Measurements from ENCODE around the gene ZSWIM5.
"Not testable (repeated sequence)": the region's sequence is repeated elsewhere in the genome, so short reads cannot be mapped to it uniquely, and the experiment has no call there.

Gene ZSWIM5

DNA sequence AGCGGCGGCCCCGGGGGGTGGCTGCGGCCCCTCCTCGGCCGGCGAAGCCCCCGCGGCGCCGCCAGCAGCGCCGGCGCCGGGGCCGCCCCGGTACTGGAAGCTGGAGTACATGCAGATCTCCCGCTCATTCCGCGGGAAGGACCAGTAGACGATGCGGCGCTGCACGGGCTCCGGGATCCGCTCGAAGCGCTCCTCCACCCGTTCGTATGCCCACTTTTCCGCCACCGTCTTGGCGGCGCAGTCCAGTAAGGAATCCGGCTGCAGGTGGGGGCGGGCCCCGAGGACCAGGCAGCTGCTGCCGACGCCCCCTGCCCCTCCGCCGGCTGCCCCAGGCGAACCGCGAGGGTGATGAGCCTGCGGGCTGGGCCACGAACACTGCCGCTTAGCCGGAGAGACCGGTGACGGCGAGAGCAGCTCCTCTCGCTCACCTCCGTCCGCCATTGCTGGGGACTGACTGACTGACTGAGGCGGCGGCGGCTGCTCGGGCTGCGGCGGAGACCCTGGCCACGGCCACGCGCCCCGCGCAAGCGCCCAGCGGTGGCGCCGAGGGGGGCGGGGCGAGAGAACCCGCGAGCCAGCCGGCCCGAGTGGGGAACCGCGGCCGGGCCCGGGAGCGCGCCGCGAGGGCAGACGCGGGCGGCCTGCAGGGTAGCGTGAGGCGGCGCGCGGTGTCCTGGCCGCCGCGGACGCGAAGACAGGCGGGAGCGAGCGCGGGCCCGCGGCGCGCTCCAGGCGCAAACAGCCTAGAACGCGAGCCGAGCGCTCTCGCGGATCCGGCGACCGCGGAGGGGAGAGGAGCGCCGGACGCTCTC lies at the start of gene ZSWIM5:
TSS of gene ZSWIM5 (minus strand) at position 696 of the 812 bp plus-strand sequence. CDS start at position 441, 255 bp downstream.
- peak; percentile 18 to 22 for DNase-seq (ENCODE audit: low read depth in 2 of 2, low spot score in 1 of 2)

DNA sequence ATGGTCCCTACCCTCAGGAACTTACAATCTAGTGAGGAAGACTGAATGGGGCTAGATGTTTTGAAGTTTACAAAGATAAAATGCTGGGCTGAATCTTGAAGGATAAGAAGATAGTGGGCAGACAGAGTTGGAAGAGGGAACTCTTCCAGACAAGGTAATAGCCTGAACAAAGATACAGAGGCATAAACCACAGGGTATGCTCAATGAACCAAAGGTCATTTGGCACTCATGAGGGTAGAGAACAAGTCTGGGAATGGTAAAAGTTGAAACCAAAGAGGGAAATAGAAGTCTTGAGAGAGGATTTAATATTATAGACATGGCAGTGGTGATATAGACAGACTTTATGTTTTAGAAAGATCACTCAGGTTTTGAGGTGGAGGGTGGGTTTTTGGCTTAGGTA lies 48.1 kb upstream of the ZSWIM5 start:
- DNase-seq (ENCODE audit: low read depth in 2 of 2, low spot score in 1 of 2) = no peak

DNA sequence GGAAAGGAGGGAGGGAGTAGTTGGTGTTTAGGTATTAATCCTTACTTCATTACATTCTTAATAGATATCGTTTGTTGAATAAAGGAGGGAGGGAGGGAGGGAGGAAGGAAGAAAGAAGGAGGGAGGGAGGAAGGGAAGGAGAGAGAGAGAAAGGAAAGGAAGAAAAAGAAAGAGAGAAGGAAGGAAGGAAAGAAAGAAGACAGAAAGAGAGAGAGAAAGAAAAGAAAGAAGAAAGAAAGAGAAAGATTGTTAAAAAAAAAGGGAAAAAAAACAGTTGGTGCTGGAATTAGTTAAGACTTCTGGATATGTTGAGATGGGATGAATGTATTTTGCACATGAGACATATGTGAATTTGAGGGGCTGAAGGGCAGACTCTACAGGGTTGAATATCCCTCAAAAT lies 44.1 kb upstream of the ZSWIM5 start:
- DNase-seq (ENCODE audit: low read depth in 2 of 2, low spot score in 1 of 2) = no peak

DNA sequence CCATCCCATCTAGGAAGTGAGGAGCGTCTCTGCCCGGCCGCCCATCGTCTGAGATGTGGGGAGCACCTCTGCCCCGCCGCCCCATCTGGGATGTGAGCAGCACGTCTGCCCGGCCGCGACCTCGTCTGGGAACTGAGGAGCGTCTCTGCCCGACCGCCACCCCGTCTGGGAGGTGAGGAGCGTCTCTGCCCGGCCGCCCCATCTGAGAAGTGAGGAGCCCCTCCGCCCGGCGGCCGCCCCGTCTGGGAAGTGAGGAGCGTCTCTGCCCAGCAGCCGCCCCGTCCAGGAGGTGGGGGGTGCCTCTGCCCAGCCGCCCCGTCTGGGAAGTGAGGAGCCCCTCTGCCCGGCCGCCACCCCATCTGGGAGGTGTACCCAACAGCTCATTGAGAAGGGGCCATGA lies 41.6 kb upstream of the ZSWIM5 start:
- not testable (repeated sequence) for DNase-seq (ENCODE audit: low read depth in 2 of 2, low spot score in 1 of 2)

DNA sequence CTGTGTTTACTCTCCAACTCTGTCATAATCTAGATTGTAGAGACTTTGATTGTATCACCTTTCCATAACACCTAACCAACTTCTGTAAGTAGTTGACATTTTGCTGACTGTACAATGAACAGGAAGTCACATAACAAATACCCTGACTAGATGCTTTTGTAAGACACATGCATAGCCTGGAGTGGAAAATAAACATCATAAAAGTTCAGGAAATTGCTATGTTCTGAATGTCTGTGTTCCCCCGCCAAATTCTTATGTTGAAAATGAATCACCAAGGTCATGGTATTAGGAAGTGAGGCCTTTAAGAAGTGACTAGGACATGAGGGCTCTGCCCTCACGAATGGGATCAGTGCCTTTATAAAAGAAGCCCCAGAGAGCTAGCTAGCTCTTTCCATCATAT lies 40.4 kb upstream of the ZSWIM5 start:
- DNase-seq (ENCODE audit: low read depth in 2 of 2, low spot score in 1 of 2) = no peak

DNA sequence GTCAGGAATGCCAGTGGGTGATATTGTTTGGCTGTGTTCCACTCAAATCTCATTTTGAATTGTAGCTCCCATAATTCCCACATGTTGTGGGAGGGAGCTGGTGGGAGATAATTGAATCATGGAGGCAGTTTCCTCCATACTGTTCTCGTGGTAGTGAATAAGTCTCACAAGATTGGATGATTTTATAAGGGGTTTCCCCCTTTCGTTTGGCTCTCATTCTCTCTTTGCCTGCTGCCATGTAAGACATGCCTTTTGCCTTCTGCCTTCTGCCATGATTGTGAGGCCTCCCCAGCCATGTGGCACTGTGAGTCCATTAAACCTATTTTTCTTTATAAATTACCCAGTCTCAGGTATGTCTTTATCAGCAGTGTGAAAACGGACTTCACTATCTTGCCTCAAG lies 40.0 kb upstream of the ZSWIM5 start:
- not testable (repeated sequence) for DNase-seq (ENCODE audit: low read depth in 2 of 2, low spot score in 1 of 2)

DNA sequence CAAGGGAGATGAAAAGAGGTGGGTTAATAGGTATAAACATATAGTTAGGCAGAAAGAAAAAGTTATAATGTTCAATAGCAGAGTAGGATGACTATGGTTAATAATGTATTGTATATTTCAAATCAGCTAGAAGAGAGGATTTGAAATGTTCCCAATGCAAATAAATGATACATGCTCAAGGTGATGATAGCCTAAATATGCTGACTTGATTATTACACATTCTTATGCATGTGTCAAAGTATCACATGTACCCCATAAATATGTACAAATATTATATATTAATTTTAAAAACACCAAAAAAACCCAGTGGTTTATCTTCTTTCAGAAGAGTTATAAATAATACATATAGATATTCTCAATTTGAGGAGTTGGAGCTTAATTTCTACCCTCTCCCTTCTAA lies 38.3 kb upstream of the ZSWIM5 start:
- no peak for DNase-seq (ENCODE audit: low read depth in 2 of 2, low spot score in 1 of 2)

DNA sequence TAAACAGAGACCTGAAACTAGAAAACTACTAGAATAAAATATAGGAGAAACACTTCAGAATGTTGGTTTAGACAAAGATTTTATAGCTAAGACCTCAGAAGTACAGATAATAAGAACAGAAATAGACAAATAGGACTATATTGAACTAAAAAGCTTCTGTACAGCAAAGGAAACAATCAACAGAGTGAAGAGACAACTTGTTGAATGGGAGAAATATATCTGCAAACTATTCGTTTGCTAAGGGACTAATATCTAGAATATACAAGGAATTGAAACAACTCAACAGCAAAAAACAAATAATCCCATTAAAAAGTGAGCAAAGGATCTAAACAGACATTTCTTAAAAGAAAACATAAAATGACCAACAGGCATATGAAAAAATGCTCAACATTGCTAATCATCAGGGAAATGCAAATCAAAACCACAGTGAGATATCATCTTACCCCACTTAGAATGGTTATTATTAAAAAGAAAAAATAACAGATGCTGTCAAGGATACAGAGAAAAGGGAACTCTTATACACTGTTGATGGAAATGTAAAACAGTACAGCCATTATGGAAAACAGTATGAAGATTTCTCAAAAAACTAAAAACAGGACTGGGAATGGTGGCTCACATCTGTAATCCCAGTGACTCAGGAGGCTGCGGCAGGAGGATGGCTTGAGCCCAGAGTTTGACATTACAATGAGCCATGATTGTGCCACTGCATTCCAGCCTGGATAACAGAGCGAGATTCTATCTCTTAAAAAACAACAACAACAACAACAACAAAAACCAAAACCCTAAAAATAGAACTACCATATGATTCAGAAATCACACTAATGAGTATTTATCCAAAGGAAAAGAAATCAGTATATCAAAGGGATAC lies 37.3 kb upstream of the ZSWIM5 start:
- DNase-seq (ENCODE audit: low read depth in 2 of 2, low spot score in 1 of 2) = no peak

DNA sequence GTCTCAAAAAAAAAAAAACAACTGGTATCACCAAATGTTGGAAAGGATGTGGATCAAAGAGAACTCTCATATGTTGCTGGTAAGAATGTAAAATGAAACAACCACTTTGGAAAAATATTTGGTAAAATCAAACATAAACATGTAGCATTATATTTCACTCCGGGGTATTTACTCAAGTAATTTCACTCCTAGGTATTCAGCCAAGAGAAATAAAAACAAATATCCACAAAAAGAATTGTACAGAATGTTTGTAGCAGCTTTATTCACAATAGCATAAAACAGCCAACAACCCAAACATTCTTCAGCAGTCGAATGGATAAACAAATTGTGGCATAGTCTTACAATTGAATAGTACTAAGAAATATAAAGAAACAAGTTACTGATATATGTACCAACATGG lies 32.4 kb upstream of the ZSWIM5 start:
- no peak for DNase-seq (ENCODE audit: low read depth in 2 of 2, low spot score in 1 of 2)

DNA sequence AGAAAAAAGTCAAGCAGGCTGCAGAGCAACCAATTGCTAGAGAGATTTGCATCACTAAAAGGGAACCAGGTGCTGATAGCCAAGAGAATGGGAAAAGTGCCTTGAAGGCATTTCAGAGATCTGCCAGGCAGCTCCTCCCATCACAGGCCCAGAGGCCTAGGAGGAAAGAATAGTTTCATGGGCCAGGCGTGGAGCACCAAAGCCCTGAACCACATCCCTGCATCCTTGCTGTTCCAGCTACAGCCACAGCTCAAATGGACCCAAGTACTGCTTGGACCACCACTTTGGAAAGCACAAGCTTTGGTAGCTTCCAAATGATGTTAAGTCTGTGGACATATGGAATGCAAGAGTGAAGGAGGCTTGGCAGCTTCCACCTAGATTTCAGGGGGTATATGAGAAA lies 29.7 kb upstream of the ZSWIM5 start:
- no peak for DNase-seq (ENCODE audit: low read depth in 2 of 2, low spot score in 1 of 2)

DNA sequence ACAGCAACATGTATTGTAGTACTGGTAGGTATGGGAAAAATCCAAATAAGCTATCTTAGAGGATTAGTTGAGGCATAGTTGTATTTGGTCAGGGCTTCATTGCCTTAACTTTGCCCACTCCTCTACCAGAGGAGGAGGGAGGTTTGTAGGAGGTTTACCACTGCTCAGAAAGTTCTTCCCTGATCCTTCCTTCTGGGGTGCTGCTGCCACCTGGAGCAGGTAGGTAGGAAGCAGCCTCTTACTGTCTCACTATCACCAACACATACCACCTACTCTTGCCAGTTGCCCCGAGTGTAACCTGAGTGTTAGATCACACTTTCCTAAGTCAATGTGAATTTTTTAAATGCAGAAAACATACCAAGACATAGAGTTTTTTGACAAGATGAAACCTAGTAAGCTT lies 24.1 kb upstream of the ZSWIM5 start:
- DNase-seq (ENCODE audit: low read depth in 2 of 2, low spot score in 1 of 2) = no peak

DNA sequence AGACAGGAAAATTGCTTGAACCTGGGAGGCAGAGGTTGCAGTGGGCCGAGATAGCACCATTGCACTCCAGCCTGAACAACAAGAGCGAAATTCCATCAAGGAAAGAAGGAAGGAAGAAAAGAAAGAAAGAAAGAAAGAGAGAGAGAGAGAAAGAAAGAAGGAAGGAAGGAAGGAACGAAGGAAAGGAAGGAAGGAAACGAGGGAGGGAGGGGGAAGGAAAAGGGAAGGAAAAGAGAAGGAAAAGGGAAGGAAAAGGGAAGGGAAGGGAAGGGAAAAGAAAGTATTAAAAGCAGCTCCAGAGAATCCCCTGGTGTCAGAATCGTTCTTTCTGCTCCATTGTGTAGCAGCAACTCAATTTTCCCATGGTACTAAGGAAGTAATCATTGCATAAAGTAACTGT lies 19.2 kb upstream of the ZSWIM5 start:
- DNase-seq (ENCODE audit: low read depth in 2 of 2, low spot score in 1 of 2) = no peak

DNA sequence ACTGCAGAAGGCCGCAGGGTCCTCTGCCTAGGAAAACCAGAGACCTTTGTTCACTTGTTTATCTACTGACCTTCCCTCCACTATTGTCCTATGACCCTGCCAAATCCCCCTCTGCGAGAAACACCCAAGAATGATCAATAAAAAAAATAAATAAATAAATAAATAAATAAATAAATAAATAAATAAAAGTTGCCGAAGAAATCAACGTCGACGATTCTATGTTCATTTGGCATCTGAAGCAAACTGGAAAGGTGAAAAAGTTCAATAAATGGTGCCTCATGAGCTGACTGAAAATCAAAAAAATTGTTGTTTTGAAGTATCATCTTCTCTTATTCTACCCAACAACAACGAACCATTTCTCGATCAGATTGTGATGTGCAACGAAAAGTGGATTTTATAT lies 17.3 kb upstream of the ZSWIM5 start:
- not testable (repeated sequence) for DNase-seq (ENCODE audit: low read depth in 2 of 2, low spot score in 1 of 2)

DNA sequence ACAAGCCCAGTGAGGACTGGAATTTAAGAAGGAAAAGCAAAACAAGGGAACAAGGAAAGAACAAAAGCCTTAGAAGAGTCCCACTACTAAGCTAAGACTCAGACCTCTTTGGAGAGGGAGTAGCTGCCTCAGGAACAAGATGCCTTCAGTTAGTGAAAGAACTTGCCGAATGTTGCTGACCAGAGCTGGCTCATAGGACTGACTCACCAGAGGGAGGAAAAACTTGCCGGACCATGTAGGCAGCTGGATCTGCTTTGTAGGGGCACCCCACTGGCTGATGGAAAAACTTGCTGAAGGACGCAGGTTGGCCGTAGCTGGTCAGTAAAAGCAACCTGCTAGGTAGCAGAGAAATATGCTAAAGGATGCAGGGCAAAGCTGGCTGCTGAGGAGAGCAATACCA lies 15.3 kb upstream of the ZSWIM5 start:
- DNase-seq (ENCODE audit: low read depth in 2 of 2, low spot score in 1 of 2) = no peak

DNA sequence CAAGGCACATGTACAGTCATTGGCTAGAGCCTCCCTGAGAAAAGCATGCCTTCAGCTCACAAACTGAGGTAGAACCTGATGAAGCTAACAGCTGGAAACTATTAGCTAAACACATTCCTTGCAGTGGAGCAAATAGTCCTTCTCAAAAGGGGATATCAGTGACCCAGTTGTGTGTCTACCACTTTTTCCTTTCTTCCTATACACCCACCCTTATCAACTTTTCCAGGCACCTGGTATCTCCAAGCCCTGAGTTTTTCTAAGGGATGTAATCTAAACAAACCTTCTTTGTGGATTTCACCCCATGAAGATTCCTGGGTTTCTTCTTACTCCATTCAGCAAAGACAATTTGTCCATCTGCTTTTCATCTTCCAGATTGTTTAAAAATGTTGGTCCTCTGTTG lies 10.5 kb upstream of the ZSWIM5 start:
- no peak for DNase-seq (ENCODE audit: low read depth in 2 of 2, low spot score in 1 of 2)

DNA sequence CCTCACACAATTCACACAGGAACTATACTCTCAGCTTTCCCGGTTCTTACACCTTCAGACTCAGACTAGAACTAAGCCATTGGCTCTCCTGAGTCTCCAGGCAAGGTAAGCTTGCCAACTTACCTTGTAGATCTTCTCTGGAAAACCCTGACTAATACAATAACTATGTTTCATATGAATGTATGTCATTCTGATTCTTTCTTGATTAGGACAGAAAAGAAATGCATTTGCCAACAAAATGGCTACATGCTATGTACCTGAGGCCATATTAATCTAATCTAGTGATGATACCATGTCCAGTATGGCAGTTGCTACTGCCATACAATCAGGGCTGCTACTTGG lies 9.8 kb upstream of the ZSWIM5 start:
- DNase-seq (ENCODE audit: low read depth in 2 of 2, low spot score in 1 of 2) = no peak

DNA sequence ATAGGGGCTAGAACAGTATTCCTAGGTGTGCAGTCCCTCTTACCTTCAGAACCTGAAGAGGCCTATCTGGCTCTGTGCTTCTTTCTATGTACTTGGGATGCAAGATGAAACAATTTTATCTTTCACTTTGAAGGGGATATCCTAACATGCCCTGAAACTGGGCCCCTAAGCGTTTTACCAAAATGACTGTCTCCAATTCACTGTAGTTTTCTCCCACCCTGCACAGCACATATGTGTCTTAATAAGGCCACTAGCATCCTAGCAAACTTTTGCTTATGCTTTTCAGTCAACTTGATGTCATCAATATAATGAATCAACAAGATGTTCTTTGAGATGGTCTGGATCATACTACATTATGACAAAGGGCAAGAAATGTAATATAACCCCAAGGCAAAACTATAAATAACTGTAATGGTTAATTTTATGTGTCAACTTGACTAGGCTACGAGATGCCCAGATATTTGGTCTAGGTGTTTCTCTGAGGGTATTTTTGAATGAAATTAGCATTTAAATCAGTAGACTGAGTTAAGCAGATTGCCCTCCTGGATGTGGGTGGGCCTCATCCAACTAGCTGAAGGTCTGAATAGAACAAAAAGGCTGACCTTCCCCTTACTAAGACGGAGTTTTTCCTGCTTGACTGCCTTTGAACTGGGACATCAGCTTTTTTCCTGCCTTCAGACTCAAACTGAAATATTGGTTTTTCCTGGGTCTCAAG lies 9.2 kb upstream of the ZSWIM5 start:
- DNase-seq (ENCODE audit: low read depth in 2 of 2, low spot score in 1 of 2) = no peak

DNA sequence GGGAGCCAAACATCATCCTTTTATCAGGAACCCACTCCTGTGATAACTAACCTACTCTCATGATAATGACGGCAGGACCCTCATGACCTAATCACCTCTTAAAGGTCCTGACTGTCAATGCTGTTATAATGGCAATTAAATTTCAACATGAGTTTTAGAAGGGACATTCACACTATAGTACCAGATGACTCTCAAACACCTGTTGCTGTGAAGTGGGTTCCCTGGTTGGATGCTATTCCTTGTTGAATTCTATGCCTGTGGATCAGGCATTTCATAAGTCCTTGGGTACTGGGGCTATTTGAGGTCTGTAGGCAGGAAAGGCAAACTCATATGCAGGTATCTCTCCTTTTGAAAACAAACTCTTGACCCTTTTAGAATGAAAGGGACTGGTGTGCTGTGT lies 7.5 kb upstream of the ZSWIM5 start:
- no peak for DNase-seq (ENCODE audit: low read depth in 2 of 2, low spot score in 1 of 2)

DNA sequence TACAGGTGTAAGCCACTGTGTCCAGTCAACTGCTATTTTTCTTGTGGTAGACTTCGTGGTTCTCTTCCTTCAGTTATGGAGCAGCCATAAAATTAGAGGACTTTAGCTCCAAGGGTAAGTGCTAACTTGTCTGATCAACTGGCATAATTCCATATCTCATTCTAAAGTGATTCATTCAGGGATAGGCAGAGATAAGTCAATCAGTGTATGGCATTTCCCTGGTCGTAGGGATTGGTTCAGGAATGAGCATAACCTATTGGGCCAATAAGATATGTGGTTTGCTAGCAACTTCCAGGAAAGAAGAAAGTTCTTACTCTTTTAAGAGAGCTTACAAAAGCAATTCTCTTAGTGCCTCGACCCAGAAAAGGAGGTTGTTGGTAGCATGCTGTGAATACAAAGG lies 4.7 kb upstream of the ZSWIM5 start:
- no peak for DNase-seq (ENCODE audit: low read depth in 2 of 2, low spot score in 1 of 2)

DNA sequence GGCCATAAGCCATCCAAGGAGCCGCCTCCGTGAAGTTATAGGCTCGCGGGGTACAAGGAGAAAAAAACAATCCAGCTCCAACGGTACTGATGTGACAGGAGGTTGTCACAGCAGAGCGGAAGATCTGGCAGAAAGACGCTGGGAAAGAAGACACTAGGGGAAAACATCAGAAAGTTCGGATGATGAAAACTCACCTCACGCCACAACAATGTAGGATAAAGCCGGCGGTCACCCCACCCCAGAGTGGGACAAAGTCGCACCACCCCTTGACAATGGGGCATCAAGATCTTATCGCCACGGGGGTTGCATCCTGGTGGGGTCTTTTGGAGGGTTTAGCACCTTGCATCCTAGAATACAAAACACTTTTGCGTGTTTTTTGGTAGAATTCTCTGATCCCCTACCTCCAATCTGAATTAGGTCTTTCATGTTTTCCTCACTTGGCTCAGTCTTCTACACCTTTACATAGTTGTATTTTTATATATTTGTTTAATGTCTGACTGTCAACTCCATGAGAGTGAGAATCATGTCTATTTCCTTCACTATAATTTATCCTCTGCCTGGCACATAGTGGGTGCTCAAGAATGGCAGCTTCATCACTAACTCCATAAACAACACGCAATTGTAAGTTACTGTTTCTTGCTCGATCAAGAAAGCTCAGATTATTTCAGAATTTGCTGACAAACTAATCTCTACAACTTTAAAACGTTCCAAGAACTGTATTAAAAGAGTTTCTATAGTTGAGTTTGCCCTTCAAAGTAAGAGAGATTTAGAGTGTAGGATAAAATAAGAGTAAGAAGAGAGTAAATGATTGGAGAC lies 611 bp upstream of the ZSWIM5 start:
- no peak for DNase-seq (ENCODE audit: low read depth in 2 of 2, low spot score in 1 of 2)

All from stimulated activated CD8-positive, alpha-beta memory T cell treated with anti-CD3 and anti-CD28 coated beads, Interleukin-4, amount 100 ng/mL, for 1 hour (primary cell).